Astrocyte of the hippocampus (primary cell): ENCODE results near the gene SSR1.
A peak's percentile ranks its signal among the peaks of the same experiment; 100 is the strongest.
"Not testable (repeated sequence)": the region's sequence is repeated elsewhere in the genome, so short reads cannot be mapped to it uniquely, and the experiment has no call there.

ENCODE experiments used
- DNase-seq: peaks from one replicate; pipeline ENCODE4 v3.0.0; 2011; ENCODE audit warnings: low read depth, low spot score

The SSR1 gene

GRCh38 chr6:7282097-7282906 lies 30.7 kb downstream of the SSR1 start:
- DNase-seq, result no peak

DNA sequence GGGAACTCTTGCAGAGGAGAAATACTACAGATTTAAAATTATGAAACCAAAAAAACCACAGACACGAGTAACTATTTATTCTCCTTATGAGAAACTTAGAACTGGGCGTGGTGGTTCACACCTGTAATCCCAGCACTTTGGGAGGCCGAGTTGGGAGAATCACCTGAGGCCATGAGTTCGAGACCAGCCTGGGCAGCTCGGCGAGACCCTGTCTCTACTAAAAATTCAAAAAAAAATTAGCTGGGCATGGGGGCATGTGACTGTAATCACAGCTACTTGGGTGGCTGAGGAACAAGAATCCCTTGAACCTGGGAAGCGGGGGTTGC lies 36.8 kb downstream of the SSR1 start:
- DNase-seq, result no peak

DNA sequence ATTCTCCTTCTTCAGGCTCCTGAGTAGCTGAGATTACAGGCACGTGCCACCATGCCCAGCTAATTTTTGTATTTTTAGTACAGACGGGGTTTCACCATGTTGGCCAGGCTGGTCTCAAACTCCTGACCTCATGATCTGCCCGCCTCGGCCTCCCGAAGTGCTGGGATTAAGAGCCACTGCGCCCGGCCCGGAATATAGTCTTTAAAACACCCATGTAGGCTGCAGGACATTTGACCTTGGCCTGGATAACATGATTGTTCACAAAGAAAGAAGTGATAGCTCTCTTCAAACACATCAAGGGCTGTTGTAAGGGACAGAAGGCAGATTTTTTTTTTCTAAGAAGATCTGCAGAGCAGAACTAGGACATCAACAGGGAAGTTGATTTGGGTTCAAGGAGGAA lies 38.5 kb downstream of the SSR1 start:
- not testable (repeated sequence) for DNase-seq

DNA sequence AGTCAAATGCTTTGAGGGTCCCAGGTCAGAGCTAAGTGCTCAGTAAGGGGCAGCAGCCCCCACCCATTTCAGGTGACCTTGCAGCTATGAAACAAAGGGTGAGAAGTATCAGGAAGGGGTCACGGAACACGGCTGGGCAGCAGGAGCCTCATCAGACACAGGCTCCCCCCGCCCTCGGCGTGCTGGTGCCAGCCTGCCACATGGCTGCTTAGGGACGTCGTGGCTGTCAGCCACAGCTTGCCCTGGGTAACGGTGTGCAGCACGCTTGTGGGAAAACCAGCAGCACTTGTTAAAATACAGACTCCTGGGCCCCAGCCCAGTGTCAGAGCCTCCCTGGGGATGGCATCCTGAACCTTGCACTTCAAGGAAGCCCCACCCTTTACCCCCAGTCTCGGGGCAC lies 39.3 kb downstream of the SSR1 start:
- DNase-seq, result no peak

DNA sequence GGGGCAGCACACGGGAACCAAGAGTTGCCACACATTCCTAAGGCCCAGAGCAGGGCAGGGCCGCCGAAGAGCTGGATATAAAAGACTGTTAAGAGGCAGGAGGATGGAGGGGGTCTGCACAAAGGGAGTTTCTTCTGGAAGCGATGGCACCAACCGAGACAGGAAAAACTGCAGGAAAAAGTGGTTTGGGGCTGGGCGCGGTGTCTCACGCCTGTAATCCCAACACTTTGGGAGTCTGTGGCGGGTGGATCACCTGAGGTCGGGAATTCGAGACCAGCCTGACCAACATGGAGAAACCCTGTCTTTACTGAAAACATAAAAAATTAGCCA lies 41.8 kb downstream of the SSR1 start:
- no peak for DNase-seq

- no peak for DNase-seq
These were observed 42.4 kb downstream of the SSR1 start for GRCh38 chr6:7270320-7271204.

GRCh38 chr6:7269816-7270215 lies 43.2 kb downstream of the SSR1 start:
- DNase-seq, result no peak

DNA sequence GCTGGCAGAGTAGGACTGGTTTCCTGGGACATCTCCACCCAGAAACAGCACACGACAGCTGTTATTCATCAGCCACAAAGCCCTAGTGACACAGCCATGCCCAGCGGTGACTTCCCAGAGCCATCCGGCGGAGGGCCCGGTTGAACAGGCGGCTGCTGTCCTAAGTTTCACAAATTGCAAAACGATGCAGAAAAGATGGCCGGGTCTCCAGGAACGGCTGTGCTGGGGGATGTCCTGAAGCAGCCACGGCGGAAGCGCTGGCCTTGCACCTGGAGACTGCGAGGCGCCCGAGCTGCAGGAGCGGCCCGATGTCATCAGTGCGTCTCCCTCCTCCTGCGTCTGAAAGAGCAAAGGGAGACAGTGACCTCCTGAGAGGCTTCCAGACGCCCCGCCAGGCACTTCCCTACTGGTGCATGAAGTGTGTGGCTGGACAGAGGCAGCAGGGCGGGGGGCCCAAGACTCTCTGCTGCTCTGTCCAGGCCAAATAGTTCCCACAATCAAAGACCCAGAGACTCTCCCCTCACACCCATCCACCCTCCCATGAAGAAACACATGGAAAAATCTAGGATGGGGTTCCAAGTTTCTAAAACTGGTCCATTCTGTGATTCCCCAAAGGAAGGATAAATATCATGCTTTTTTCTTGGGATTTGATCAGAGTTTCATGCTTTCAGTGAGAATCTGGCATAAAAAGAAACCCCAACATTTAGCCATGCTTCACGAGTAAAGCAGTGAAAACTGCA lies 44.0 kb downstream of the SSR1 start:
- DNase-seq, result no peak

- DNase-seq, result no peak
These were observed 44.6 kb downstream of the SSR1 start for GRCh38 chr6:7268362-7268761.

DNA sequence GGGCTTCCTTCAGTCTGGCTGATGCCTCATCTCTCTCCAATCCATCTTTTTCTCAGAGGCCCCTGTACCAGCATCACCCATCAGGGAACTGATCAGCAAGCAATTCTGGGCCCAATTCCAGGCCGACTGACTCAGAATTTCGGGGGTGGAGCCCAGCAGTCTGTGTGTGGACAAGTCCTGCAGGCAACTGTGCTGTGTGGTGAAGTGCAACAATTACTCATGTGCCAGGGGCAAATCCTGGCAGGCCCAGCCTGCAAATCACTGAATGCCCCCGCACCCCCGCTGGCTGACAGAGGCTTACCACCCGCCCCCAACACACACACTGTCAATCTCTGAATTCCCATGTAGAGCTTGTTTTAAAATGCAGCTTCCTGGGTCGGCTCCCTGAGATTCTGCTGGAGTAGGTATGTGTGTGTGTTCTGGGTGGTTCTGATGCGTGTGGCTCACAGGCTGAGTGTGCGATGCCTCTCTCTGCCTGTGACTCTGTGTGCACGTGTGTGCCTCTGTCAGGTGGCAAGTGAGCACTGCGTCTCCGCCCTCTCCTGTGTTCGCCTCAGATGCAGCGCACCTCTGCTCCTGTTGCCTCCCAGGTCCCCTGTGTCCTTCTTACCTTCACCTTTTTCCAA lies 45.4 kb downstream of the SSR1 start:
- DNase-seq, result peak; percentile 96

GRCh38 chr6:7267071-7267465 lies 45.9 kb downstream of the SSR1 start:
- DNase-seq, result no peak

DNA sequence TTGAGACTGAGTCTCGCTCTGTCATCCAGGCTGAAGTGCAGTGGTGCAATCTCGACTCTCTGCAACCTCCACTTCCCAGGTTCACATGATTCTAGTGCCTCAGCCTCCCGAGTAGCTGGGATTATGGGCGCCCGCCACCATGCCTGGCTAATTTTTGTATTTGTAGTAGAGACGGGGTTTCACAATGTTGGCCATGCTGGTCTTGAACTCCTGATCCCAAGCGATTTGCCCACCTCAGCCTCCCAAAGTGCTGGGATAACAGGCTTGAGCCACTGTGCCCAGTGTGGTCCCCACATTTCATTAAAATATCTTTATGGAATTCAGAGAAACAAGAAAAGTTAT lies 47.6 kb downstream of the SSR1 start:
- not testable (repeated sequence) for DNase-seq

DNA sequence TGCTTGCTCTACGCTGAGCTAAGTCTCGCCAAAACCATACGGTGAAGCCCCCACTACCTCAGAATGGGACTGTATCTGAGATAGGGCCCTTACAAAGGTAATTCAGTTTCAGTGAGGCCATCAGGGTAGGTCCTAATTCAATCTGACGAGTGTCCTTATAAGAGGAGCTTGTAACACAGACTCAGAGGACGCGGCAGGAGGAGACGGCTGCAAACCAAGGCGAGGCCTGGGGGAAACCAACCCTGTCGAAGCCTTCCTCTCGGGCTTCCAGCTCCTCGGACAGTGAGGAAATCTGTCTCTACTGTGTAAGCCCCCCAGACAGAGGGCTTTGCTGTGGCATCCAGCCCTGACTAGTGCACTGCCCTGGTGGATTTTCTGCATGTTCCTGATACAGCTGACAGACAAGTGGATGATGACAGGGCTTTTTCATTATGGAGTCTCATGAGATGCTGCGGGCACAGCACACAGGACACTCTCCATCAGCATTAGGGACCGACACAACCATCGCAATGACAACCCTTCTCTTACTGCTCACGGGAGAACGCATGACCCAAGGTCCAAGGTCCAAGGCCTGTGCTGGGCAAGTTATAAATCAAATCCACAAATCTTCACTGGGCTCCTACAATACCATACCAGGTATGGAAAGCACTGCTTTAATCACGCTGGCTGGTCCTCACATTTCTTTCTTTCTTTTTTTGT lies 48.2 kb downstream of the SSR1 start:
- DNase-seq, result no peak

- DNase-seq, result no peak
These were observed 49.0 kb downstream of the SSR1 start for GRCh38 chr6:7264041-7264440.

DNA sequence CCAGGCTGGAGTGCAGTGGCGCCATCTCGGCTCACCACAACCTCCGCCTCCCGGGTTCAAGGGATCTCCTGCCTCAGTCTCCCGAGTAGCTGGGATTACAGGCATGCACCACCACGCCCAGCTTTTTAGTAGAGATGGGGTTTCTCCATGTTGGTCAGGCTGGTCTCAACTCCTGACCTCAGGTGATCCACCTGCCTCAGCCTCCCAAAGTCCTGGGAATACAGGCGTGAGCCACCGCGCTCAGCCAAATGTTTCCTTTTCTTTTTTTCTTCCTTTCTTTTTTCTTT lies 49.5 kb downstream of the SSR1 start:
- not testable (repeated sequence) for DNase-seq

- DNase-seq, result no peak
These were observed 50.1 kb downstream of the SSR1 start for GRCh38 chr6:7262746-7263518.

- DNase-seq, result no peak
These were observed 51.0 kb downstream of the SSR1 start for GRCh38 chr6:7261852-7262461.

DNA sequence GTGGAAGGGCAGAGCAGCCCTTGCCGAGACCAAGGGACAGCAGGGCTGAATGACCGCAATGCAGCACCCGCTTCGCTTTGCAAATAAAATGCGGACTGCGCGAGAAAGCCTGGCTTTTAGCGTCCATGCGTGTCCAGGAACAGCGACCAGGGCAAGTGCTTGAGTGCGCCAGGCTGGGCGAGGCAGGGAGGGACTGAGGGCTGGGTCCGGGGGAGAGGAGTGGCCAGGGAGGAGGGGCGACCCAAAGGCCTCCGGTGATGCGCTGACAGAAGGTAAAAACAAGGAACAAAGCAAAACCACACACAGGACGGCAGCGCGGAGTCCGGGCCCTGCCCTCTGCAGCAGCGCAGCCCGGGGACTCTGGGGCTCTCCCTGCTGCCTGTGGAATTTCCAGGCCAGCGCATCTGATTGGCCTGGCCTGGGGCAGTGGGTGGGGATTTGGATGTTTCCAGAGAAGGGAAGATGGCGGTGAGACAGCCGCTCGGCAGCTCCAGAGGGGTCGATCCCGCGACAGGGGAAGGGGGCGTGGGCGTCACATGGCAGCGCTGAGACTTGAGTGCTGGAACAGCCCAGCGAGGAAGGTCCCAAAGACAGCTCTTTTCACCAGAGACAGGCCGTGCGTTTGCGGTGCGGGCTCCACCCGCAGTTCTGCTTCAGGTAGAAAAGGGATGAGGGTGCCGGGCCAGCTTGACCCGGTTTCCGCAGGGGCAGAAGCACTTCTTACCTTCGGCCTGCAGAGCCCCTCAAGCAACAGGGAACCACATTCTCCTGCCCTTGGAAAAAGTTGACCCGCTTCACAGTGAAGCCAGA lies 51.8 kb downstream of the SSR1 start:
- peak; percentile 95 for DNase-seq

DNA sequence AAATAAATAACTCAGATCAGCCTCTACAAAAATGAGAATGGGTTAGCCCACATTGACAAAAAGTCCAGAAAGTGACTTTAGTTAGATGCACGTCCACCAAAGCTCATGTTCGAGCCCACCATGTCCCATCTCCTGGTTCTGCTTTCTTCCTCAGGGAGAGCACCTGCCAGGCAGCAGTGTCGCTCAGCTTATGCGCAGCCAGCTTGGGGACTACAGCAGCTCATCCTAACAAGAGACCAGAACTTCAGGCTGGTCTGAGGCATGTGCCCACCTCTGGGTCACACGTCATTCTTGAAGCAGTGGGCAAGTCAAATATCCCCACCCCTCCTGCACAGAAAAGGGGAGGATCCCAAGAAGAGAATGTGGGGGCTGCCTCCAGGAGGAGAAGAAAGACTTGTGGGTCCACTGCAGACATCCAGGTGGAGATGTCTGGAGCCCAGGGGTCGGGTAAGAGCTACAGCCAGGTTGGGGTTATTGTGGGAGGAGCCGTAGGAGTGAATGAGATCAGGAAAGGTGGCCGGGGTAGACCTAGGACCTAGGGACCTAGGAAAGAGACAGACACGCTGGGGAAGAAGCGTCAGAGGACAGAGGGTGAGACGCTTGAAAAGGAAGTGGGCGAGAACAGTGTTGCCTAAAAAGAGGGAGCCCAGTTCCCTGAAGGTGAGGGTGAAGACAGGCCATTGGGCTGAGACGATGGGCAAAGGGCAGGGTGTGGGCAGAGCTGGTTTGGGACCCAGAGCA lies 52.5 kb downstream of the SSR1 start:
- DNase-seq, result no peak
